Spleen (tissue), 11 donors: Measurements from ENCODE around the gene RAB13. TPM values are rescaled to one million over a fixed set of nuclear protein-coding genes. Genes with fewer than 3 reads are reported as not detected.

Source experiments
- DNase-seq: peaks from one replicate; pipeline ENCODE4 v3.0.0-alpha.2; 2020
- H3K27ac ChIP-seq, 8 donors: fragments of 200-600 bp; sonication (generic) in 7 of 8; 1 replicate in 4 of 8; 2 replicates in 4 of 8; pipeline versions ENCODE4 v1.5.0 to v1.8.0; 2016 to 2021; ENCODE audit warnings: inconsistent platforms in 4 of 8, mild to moderate bottlenecking in 4 of 8, moderate library complexity in 1 of 8
- H3K27me3 ChIP-seq, 7 donors: fragments of 200-600 bp; sonication (generic) in 6 of 7; replicated peaks in 1 of 7; 1 replicate in 4 of 7; 2 replicates in 3 of 7; pipeline versions ENCODE4 v1.5.0 to v1.8.0; 2016 to 2021; ENCODE audit warnings: inconsistent platforms in 3 of 7, mild to moderate bottlenecking in 1 of 7
- H3K36me3 ChIP-seq, 6 donors: fragments of 200-600 bp; sonication (generic) in 5 of 6; 1 replicate in 4 of 6; 2 replicates in 2 of 6; pipeline versions ENCODE4 v1.5.0 to v1.8.0; 2016 to 2021; ENCODE audit warnings: inconsistent platforms in 2 of 6
- H3K4me1 ChIP-seq, 6 donors: fragments of 200-600 bp; sonication (generic) in 5 of 6; 1 replicate in 3 of 6; 2 replicates in 3 of 6; pipeline versions ENCODE4 v1.5.0 to v1.8.0; 2016 to 2021; ENCODE audit warnings: inconsistent platforms in 3 of 6
- H3K4me3 ChIP-seq, 8 donors: fragments of 200-600 bp; sonication (generic) in 7 of 8; 1 replicate in 4 of 8; 2 replicates in 4 of 8; pipeline versions ENCODE4 v1.5.0 to v1.8.0; 2016 to 2021; ENCODE audit warnings: inconsistent platforms in 4 of 8, mild to moderate bottlenecking in 4 of 8, moderate library complexity in 2 of 8
- H3K9me3 ChIP-seq, 8 donors: fragments of 200-600 bp; sonication (generic) in 7 of 8; 1 replicate in 4 of 8; 2 replicates in 4 of 8; pipeline versions ENCODE4 v1.5.0 to v1.8.0; 2016 to 2021; ENCODE audit warnings: inconsistent platforms in 4 of 8
- CTCF ChIP-seq, 11 experiments: fragments of 200-600 bp in 7 of 11; fragments of 450-650 bp in 4 of 11; sonication (generic) in 4 of 11; IDR thresholded peaks in 8 of 11; conservative IDR thresholded peaks in 3 of 11; 1 replicate in 7 of 11; 2 replicates in 4 of 11; pipeline versions ENCODE4 v1.4.0 to v1.8.0; 2016 to 2021; ENCODE audit warnings: antibody characterized with exemption in 11 of 11, inconsistent platforms in 4 of 11, mild to moderate bottlenecking in 1 of 11
- POLR2A ChIP-seq, 3 donors: fragments of 450-650 bp; IDR thresholded peaks; one replicate each; pipeline ENCODE4 v1.5.1; 2017; ENCODE audit warnings: antibody characterized with exemption in 3 of 3, mild to moderate bottlenecking in 1 of 3
- POLR2AphosphoS5 ChIP-seq, 3 donors: sonication (generic); formaldehyde crosslinking; IDR thresholded peaks; one replicate each; pipeline ENCODE4 v1.5.1; 2017; ENCODE audit warnings: antibody characterized with exemption in 3 of 3
- WGBS, 5 donors: extraction: QIAGEN DNeasy Blood & Tissue Kit in 3 of 5; methylation state at CpG; one replicate each; pipeline versions ENCODE4 v1.1.5 to v1.1.7; 2013 to 2018; 5-methylcytosine and 5-hydroxymethylcytosine counted together
- intact Hi-C: fragments of 100-400 bp; cut with DNase I; formaldehyde crosslinking; loops from one replicate; pipeline ENCODE4 v1.15.0; 2023; ENCODE audit warnings: low total_unique reads
- polyA plus RNA-seq, 3 donors: library from polyadenylated mRNA; stranded (reverse); fragments of 200-250 nt; gene quantifications; one replicate each; pipeline ENCODE4 v1.2.1, GENCODE V29; 2013
- total RNA-seq, 7 donors: library from RNA; depleted of rRNA in 3 of 7; stranded (reverse); fragments of >200 nt in 3 of 7; fragmentation: NEBNext Ultra II Directional in 4 of 7; extraction: Animal tissue kit (Norgen Biotek cat#: 25700) in 4 of 7; gene quantifications; one replicate each; pipeline versions ENCODE4 v1.1.0 to v1.2.1, GENCODE V29; 2016 to 2021
- donor health status: healthy with polysubstance abuse.
- donor health status: DM: no; HTN: no; CAD: no; lungs with moderate emphysema.
- donor health status: DM: no; HTN: no; CAD: no.
- donor health status: Bipolar disorder and iron deficiency.
- donor health status: healthy.
- donor health status: DM: no; HTN: no; CAD: no.
- donor health status: DM: yes; HTN: yes; CAD: no.

Gene RAB13
- total and polyA plus RNA-seq, 10 donors = 31.8 to 115 (median 74.9) TPM

GRCh38 chr1:153960206-153960605 lies 25.9 kb downstream of the RAB13 start:
- peak; percentile 83 for DNase-seq
- Histone ChIP-seq H3K9me3 (no peaks in the 10 kb centered on the region), H3K27me3 (no peaks in the 10 kb centered on the region), H3K27ac (peak overlapping the region in 5 of 8 donors; percentile 97 to 99 (median 98)), H3K4me1 (peaks cover 46 to 88% (median 77%) of the 10 kb centered on the region in 6 donors), H3K36me3 (peaks cover 0 to 33% (median 17%) of the 10 kb centered on the region in 6 donors), H3K4me3 (no peak overlapping the region)
- TF ChIP-seq CTCF (IDR thresholded peaks at IDR 0.05 in 8 of 11, conservative IDR thresholded peaks at IDR 0.05 in 3 of 11) = no peak
- peak in 1 of 3 donors; percentile 16 for TF ChIP-seq POLR2AphosphoS5 (IDR thresholded peaks at IDR 0.05)
- intact Hi-C loops = no loop called here
- WGBS, 5 donors = 95 to 99% (median 97%) methylated on average over 8 to 11 of the region's 11 CpGs

- H3K4me3 ChIP-seq = peak overlapping the region in 2 of 8 donors; percentile 84 to 90
- H3K9me3 ChIP-seq = no peaks in the 10 kb centered on the region
- TF ChIP-seq POLR2A (IDR thresholded peaks at IDR 0.05) (no peak), CTCF (IDR thresholded peaks at IDR 0.05 in 8 of 11, conservative IDR thresholded peaks at IDR 0.05 in 3 of 11) (no peak), POLR2AphosphoS5 (IDR thresholded peaks at IDR 0.05) (no peak)
- peak; percentile 69 for DNase-seq
- H3K4me1 ChIP-seq = peaks cover 48 to 88% (median 77%) of the 10 kb centered on the region in 6 donors
- intact Hi-C loops = no loop called here
- peaks cover 0 to 40% (median 21%) of the 10 kb centered on the region in 6 donors for H3K36me3 ChIP-seq
- peak overlapping the region in 6 of 8 donors; percentile 97 to 99 (median 98) for H3K27ac ChIP-seq
- H3K27me3 ChIP-seq = no peaks in the 10 kb centered on the region
- 72 to 94% (median 89%) methylated on average over 3 of the region's 3 CpGs for WGBS, 5 donors
Observed at GRCh38 chr1:153959454-153959853, 26.7 kb downstream of the RAB13 start.

DNA sequence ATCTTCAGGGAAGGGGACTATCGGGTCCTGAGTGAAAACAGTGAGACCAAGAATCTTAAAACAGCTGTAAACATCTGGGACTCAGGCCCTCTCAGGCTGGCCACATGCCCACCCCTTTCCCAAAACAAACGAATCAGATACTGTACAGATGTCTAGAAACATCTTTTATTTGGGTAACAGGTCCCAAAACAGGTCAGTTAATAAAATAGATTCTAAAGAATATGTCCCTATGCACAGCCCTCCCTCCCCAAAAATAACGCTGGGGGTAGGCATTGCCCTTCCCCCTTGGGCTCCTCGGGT lies 27.2 kb downstream of the RAB13 start:
- 14 to 32% (median 28%) methylated on average over 4 of the region's 4 CpGs for WGBS, 5 donors
- Histone ChIP-seq H3K9me3 (no peaks in the 10 kb centered on the region), H3K4me1 (peaks cover 43 to 88% (median 74%) of the 10 kb centered on the region in 6 donors), H3K27ac (peak overlapping the region; percentile 85 to 99 (median 97)), H3K4me3 (peak overlapping the region in 7 of 8 donors; percentile 84 to 97 (median 91)), H3K36me3 (peaks cover 0 to 46% (median 25%) of the 10 kb centered on the region in 6 donors), H3K27me3 (no peaks in the 10 kb centered on the region)
- DNase-seq = peak; percentile 40
- TF ChIP-seq CTCF (IDR thresholded peaks at IDR 0.05 in 8 of 11, conservative IDR thresholded peaks at IDR 0.05 in 3 of 11) = no peak
- intact Hi-C loops = no loop called here

DNA sequence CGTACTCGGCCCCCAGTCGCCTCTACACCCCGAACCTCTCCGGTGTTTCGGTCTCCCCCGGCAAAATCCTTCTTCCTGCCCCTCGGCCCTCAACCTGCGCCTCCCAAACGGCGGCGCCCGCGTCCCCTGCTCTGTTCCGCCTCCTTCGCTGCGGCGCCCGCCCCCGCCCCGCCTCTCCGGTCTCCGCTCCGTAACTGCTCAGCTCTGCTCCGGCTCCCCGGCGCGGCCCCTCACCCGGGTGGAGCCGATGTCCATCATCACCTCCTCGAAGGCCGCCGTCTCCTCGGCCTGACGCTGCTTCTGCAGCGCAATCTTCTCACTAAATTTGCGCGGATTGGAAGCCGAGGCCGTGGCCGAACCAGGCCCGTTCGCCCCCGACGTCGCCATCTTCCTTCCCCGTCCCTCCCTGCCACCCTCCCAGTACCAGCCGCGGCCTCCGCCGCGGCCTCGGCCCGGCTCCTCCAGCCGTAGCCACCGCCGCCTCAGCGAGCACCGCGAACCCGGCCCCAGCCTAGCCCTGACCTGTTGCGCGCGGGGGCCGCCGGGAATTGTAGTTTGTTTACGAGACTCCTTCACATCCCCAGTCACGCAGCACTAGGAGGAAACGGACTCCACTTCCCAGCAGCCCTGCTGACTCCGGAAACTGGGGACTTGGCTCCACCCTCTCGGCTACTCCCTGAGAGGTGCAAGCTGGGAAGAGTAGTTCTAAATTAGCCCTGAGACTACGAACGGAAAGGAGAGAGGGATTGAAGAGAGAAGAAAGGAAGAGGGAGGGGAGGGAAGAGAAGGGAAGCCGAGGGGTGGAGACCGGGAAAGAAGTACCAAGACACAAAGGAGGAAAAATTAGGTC lies 27.8 kb downstream of the RAB13 start, which contains the start of gene CRTC2:
Gene CRTC2 (minus strand): TSS at position 502 of the 850 bp plus-strand sequence. CDS start 115 bp downstream, at position 387.
- TF ChIP-seq POLR2A (IDR thresholded peaks at IDR 0.05) (peak; percentile 51 to 62 (median 51)), POLR2AphosphoS5 (IDR thresholded peaks at IDR 0.05) (peak; percentile 95 to 96 (median 95)), CTCF (IDR thresholded peaks at IDR 0.05 in 8 of 11, conservative IDR thresholded peaks at IDR 0.05 in 3 of 11) (peak in 1 of 11 experiments; percentile 8)
- Histone ChIP-seq H3K9me3 (no peaks in the 10 kb centered on the region), H3K4me3 (peak within 1 kb of the TSS; percentile 84 to 97 (median 92)), H3K27me3 (no peaks in the 10 kb centered on the region), H3K4me1 (peaks cover 43 to 90% (median 73%) of the 10 kb centered on the region in 6 donors), H3K27ac (peak within 1 kb of the TSS; percentile 85 to 99 (median 97)), H3K36me3 (peaks cover 0 to 51% (median 30%) of the 10 kb centered on the region in 6 donors)
- intact Hi-C loops = no loop called here
- peak; percentile 99 for DNase-seq
- 0 to 1% (median 1%) methylated on average over 69 to 74 of the region's 75 CpGs for WGBS, 5 donors
